HG03064 (cell line): Measurements from ENCODE around the gene MAP1LC3B.

Source experiments
- ATAC-seq: cut with Tn5 transposase; IDR thresholded peaks from one replicate; pipeline ENCODE4 v1.9.1; 2021; ENCODE audit warnings: low read depth; ENCODE audit not compliant: unreplicated experiment

The MAP1LC3B gene

DNA sequence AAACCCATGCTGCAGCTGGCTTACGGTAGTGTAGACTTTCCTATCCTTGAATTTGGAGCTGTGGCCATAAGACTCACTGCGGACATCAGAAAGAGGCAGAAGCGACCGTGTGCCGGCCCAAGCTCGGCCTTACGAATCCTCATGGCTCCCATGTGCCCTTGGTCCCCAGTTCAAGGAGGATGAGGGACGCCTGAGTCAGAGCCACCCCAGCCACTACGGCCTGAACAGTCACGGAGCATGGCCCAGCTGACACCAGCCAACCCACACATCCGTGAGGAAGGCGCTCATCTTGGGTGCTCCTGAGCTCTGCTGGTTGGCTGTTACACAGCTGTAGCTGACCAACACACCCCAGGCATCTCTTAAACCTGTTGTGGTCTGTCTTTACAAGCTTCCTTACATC is 56.7 kb downstream of the MAP1LC3B start:
- ATAC-seq, result no peak

DNA sequence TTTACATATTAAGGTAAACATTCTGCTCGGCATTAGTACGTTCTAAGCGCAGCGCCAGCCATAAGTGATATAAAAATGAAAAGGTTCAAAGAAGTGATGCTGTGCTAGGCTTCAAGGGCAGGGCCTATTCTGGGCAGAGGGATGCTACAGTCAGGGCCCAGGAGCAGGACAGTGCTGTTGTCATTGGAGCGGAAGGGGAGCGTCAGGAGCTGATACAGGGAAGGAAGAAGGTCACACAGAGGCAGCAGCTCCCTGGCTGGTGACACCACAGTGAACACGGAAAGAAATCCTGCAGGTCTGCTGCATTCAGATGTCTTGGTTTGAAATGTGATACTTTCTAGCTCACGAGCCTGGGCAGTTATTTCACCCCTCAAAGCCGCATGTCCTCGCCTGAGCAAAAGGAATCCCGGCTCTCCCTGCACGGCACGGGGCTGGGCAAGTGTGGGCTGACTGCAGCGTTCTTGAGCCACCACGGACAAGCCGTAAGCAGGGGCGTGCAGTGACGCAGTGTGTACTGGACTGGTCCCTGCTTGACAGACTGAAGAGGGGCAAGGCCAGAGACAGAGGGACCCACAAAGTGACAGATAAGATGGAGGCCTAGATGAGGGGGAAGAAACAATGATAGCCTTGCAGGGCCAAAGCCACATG is 59.6 kb downstream of the MAP1LC3B start:
- ATAC-seq, result no peak

DNA sequence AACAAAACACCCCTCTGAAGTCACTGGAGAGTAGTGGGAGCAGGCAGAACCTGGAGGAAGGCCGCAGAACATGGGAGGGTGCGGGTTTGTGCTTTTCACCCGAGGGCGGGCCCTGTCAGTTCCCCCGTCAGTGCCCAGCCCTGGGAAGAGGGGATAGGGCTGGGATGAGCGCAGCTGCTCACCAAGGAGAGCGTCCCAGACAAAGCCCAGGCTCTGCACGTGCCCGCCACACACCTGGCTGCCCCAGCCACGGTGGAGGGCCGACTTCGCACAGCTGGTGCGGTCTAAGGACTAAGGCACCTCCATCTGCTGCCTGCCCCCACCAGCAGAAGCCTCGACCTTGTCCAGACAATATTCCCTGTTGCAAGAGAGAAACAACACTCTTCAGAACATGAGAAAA is 61.2 kb downstream of the MAP1LC3B start:
- no peak for ATAC-seq
